SJCRH30 (cell line): ENCODE results near the gene HSF2. TPM values are rescaled to one million over a fixed set of nuclear protein-coding genes. Genes with fewer than 3 reads are reported as not detected.
"Not testable (repeated sequence)": the region's sequence is repeated elsewhere in the genome, so short reads cannot be mapped to it uniquely, and the experiment has no call there.

Experiments
- DNase-seq, 2 experiments: peaks; one replicate each; pipeline ENCODE4 v3.0.0-alpha.2; 2015 to 2020
- H3K27ac ChIP-seq: fragments of 250-450 bp; sonication (Bioruptor Pico); 2 replicates; pipeline ENCODE4 v1.5.1; 2020; ENCODE audit warnings: mild to moderate bottlenecking, moderate library complexity
- H3K27me3 ChIP-seq: fragments of 250-450 bp; sonication (Bioruptor Pico); 2 replicates; pipeline ENCODE4 v1.5.1; 2020; ENCODE audit warnings: mild to moderate bottlenecking, moderate library complexity
- H3K36me3 ChIP-seq: fragments of 250-450 bp; sonication (Bioruptor Pico); 2 replicates; pipeline ENCODE4 v1.5.1; 2020; ENCODE audit warnings: mild to moderate bottlenecking, moderate library complexity
- H3K4me1 ChIP-seq: fragments of 250-450 bp; sonication (Bioruptor Pico); 2 replicates; pipeline ENCODE4 v1.5.1; 2020; ENCODE audit warnings: mild to moderate bottlenecking, moderate library complexity
- H3K4me3 ChIP-seq: fragments of 250-450 bp; sonication (Bioruptor Pico); 2 replicates; pipeline ENCODE4 v1.5.1; 2020; ENCODE audit warnings: mild to moderate bottlenecking, moderate library complexity
- H3K9me3 ChIP-seq: fragments of 250-450 bp; sonication (Bioruptor Pico); replicated peaks from 2 replicates; pipeline ENCODE4 v1.5.1; 2020; ENCODE audit warnings: mild to moderate bottlenecking, moderate library complexity
- total RNA-seq: library from RNA; depleted of rRNA; stranded (reverse); fragments of >200 nt; shearing (Covaris generic); gene quantifications from 2 replicates; pipeline ENCODE4 v1.2.3, GENCODE V29; 2014

The HSF2 gene
- total RNA-seq, 1 experiment from 2014 or later: 49.6 TPM

GRCh38 chr6:122412001-122412400 lies 12.5 kb downstream of the HSF2 start:
- Histone ChIP-seq H3K9me3 (no peaks in the 10 kb centered on the region), H3K36me3 (peaks cover 36% of the 10 kb centered on the region), H3K4me3 (no peak overlapping the region), H3K27me3 (no peaks in the 10 kb centered on the region), H3K4me1 (no peaks in the 10 kb centered on the region), H3K27ac (no peak overlapping the region)
- DNase-seq: no peak

- Histone ChIP-seq H3K27ac (no peak overlapping the region), H3K36me3 (peaks cover 63% of the 10 kb centered on the region), H3K9me3 (no peaks in the 10 kb centered on the region), H3K4me3 (no peak overlapping the region), H3K4me1 (no peaks in the 10 kb centered on the region), H3K27me3 (no peaks in the 10 kb centered on the region)
- DNase-seq: no peak
These were observed 17.4 kb downstream of the HSF2 start for GRCh38 chr6:122416825-122417224.

DNA sequence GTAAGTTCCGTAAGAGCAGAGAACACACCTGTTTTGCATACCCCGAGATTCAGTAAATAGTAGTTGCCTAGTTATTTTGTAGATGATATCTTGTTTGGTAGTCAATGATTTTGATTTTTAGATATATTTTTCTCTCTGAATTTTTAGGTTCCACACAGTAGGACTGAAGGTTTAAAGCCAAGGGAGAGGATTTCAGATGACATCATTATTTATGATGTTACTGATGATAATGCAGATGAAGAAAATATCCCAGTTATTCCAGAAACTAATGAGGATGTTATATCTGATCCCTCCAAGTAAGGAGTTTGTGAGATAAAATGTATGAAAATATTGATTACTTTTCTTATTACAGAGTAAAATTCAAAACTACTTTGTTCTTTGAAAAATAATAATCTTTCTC lies 22.6 kb downstream of the HSF2 start:
- Histone ChIP-seq H3K4me3 (no peak overlapping the region), H3K27me3 (no peaks in the 10 kb centered on the region), H3K36me3 (peaks cover 71% of the 10 kb centered on the region), H3K27ac (no peak overlapping the region), H3K9me3 (no peaks in the 10 kb centered on the region), H3K4me1 (no peaks in the 10 kb centered on the region)
- no peak for DNase-seq

DNA sequence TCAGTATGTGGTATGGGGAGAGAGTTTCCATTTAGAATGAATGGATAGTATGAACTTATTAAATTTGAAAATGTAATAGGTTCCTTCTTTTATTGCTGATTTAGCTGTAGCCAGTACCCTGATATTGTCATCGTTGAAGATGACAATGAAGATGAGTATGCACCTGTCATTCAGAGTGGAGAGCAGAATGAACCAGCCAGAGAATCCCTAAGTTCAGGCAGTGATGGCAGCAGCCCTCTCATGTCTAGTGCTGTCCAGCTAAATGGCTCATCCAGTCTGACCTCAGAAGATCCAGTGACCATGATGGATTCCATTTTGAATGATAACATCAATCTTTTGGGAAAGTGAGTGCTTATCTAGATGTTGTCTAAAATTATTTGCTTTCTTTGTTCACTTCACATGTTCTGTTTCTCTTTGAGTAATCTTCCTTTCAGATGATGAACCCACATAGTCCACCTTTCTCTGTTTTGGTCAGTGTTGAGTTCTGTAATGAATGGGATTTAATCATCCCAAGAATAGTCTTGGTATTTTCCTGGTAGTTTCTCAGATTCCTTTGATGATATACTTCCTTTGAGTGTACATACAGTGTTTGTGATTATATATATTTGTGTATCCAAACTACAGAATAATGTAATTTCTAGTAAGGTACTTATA lies 23.3 kb downstream of the HSF2 start:
- Histone ChIP-seq H3K27ac (no peak overlapping the region), H3K4me3 (no peak overlapping the region), H3K27me3 (no peaks in the 10 kb centered on the region), H3K36me3 (peaks cover 67% of the 10 kb centered on the region), H3K4me1 (no peaks in the 10 kb centered on the region), H3K9me3 (no peaks in the 10 kb centered on the region)
- DNase-seq: no peak

DNA sequence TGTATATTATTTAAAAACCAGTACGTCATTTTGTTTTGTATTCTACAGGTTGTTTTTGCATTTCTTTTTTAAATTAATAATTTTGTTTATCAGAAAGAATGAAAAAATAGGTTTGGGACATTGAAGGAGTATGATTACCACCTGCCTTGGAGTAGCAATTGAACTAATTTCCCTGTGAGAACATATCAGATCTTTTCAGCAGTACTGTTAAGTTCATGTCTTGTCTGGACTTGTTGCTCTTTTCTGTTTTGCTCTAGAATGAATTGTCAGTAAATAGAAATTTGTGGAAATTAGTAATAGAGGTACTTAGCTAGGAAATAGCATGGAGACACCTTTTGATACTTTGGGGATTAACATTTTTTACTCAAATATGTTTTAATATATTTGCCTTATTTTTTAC lies 24.3 kb downstream of the HSF2 start:
- peaks cover 69% of the 10 kb centered on the region for H3K36me3 ChIP-seq
- H3K9me3 ChIP-seq: no peaks in the 10 kb centered on the region
- H3K27me3 ChIP-seq: no peaks in the 10 kb centered on the region
- no peak overlapping the region for H3K4me3 ChIP-seq
- H3K27ac ChIP-seq: no peak overlapping the region
- no peaks in the 10 kb centered on the region for H3K4me1 ChIP-seq
- no peak for DNase-seq

GRCh38 chr6:122426597-122426996 lies 27.1 kb downstream of the HSF2 start:
- peaks cover 69% of the 10 kb centered on the region for H3K36me3 ChIP-seq
- DNase-seq: no peak
- no peak overlapping the region for H3K4me3 ChIP-seq
- H3K4me1 ChIP-seq: no peaks in the 10 kb centered on the region
- no peaks in the 10 kb centered on the region for H3K9me3 ChIP-seq
- H3K27me3 ChIP-seq: no peaks in the 10 kb centered on the region
- no peak overlapping the region for H3K27ac ChIP-seq

DNA sequence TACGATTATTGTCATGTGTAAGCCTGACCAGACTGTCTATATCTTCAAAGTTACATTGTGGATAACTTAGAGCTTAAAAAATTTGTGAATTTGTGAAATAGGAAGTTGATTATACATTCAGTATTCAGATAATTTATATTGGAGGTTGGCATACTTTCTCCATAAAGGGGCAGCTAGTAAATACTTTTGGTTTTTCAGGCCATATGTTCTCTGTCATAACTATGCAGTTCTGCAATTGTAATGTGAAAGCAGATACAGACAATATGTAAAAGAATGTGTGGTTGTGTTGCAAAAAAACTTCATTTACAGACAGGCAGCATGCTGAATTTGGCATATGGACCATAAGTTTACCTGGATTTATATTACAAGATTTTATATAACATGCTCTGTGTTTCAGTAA lies 29.3 kb downstream of the HSF2 start:
- Histone ChIP-seq H3K36me3 (peaks cover 65% of the 10 kb centered on the region), H3K4me1 (no peaks in the 10 kb centered on the region)
- DNase-seq: no peak

DNA sequence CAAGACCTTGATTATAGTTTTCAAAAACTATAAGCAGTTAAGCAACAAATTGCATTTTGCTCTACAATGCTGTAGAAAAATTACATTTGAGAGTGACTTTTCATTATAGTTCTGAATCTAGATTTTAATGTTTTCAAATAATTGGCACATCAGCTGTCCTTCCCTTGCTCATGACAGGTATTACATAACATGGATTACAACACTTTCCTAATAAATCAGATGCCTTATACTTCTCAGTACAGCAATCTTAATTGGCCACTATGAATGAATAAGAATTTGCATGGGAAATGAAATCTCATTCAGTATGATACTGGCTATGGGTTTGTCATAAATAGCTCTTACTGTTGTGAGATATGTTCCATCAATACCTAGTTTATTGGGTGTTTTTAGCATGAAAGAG lies 29.9 kb downstream of the HSF2 start:
- DNase-seq: no peak
- Histone ChIP-seq H3K4me3 (no peak overlapping the region), H3K27me3 (no peaks in the 10 kb centered on the region)

More for the DNA sequence above, 29.3 kb downstream of the HSF2 start:
- H3K4me3 ChIP-seq: no peak overlapping the region
- no peaks in the 10 kb centered on the region for H3K9me3 ChIP-seq
- no peaks in the 10 kb centered on the region for H3K27me3 ChIP-seq
- H3K27ac ChIP-seq: no peak overlapping the region

DNA sequence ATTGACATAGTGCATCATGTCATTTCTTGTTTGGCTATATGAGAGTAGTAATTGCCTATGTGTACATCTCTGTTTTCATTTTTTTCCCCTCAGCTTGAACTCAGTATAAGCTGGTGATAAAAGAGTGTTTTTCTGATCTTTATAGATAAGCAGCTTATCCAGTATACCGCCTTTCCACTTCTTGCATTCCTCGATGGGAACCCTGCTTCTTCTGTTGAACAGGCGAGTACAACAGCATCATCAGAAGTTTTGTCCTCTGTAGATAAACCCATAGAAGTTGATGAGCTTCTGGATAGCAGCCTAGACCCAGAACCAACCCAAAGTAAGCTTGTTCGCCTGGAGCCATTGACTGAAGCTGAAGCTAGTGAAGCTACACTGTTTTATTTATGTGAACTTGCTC lies 32.3 kb downstream of the HSF2 start:
- H3K36me3 ChIP-seq: peaks cover 58% of the 10 kb centered on the region
- H3K27me3 ChIP-seq: no peaks in the 10 kb centered on the region
- no peak overlapping the region for H3K4me3 ChIP-seq
- H3K9me3 ChIP-seq: no peaks in the 10 kb centered on the region
- no peak for DNase-seq
- no peak overlapping the region for H3K27ac ChIP-seq
- no peaks in the 10 kb centered on the region for H3K4me1 ChIP-seq

More for the DNA sequence above, 29.9 kb downstream of the HSF2 start:
- no peak overlapping the region for H3K27ac ChIP-seq
- H3K36me3 ChIP-seq: peaks cover 65% of the 10 kb centered on the region
- H3K9me3 ChIP-seq: no peaks in the 10 kb centered on the region
- H3K4me1 ChIP-seq: no peaks in the 10 kb centered on the region

GRCh38 chr6:122432816-122433215 lies 33.4 kb downstream of the HSF2 start:
- no peak overlapping the region for H3K4me3 ChIP-seq
- no peaks in the 10 kb centered on the region for H3K27me3 ChIP-seq
- peaks cover 62% of the 10 kb centered on the region for H3K36me3 ChIP-seq
- H3K4me1 ChIP-seq: no peaks in the 10 kb centered on the region
- H3K9me3 ChIP-seq: no peaks in the 10 kb centered on the region
- no peak for DNase-seq
- no peak overlapping the region for H3K27ac ChIP-seq

DNA sequence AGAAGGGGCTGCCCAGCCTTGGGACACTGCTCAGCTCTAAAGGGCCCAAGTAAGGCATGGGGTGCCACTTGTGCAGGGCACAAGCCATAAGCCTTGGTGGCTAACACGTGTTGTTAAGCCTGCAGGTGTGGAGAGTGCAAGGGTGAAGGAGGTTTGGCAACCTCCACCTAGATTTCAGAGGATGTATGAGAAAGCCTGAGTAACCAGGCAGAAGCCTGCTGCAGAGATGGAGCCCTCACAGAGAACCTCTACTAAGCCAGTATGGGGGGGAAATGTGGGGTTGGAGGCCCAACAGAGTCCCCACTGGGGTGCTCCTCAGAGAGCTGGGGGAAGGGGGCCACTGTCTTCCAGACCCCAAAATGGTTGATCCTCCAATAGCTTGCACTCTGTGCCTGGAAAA lies 39.5 kb downstream of the HSF2 start:
- no peaks in the 10 kb centered on the region for H3K4me1 ChIP-seq
- peaks cover 64% of the 10 kb centered on the region for H3K36me3 ChIP-seq
- no peak overlapping the region for H3K27ac ChIP-seq
- no peaks in the 10 kb centered on the region; the same call in 1 of the 2 replicates for H3K9me3 ChIP-seq
- peak in 1 of 2 experiments; percentile 7 for DNase-seq
- no peak overlapping the region for H3K4me3 ChIP-seq
- no peaks in the 10 kb centered on the region for H3K27me3 ChIP-seq

GRCh38 chr6:122445274-122445673 lies 45.8 kb downstream of the HSF2 start:
- Histone ChIP-seq H3K27ac (no peak overlapping the region), H3K36me3 (peaks cover 48% of the 10 kb centered on the region)

GRCh38 chr6:122449069-122449468 lies 49.6 kb downstream of the HSF2 start:
- Histone ChIP-seq H3K27ac (no peak overlapping the region), H3K36me3 (peaks cover 49% of the 10 kb centered on the region), H3K9me3 (no peaks in the 10 kb centered on the region), H3K4me3 (no peak overlapping the region), H3K27me3 (no peaks in the 10 kb centered on the region), H3K4me1 (no peaks in the 10 kb centered on the region)
- DNase-seq: no peak

More at GRCh38 chr6:122445274-122445673, 45.8 kb downstream of the HSF2 start:
- DNase-seq: no peak
- H3K4me3 ChIP-seq: no peak overlapping the region
- no peaks in the 10 kb centered on the region for H3K9me3 ChIP-seq
- no peaks in the 10 kb centered on the region for H3K4me1 ChIP-seq
- no peaks in the 10 kb centered on the region for H3K27me3 ChIP-seq

DNA sequence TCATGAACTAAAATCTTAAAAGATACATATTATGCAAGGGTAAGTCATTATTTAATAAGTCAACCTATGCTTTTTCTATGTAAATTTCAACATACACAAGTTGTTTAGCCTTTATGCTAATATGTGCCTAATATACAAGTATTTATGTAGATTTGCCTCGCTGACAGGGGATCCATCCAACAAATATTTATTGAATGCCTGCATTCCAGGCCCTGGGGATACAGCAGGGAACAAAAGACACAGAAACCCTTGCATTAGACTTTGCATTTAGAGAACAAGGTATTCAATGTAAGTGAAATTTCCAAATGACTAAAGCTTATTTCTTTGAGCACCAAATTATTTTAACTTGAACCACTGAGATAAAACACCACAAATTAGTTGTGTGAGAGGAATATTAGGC lies 53.1 kb downstream of the HSF2 start:
- Histone ChIP-seq H3K27ac (no peak overlapping the region), H3K27me3 (no peaks in the 10 kb centered on the region), H3K4me1 (no peaks in the 10 kb centered on the region), H3K36me3 (peaks cover 46% of the 10 kb centered on the region), H3K4me3 (no peak overlapping the region), H3K9me3 (no peaks in the 10 kb centered on the region)
- DNase-seq: no peak

DNA sequence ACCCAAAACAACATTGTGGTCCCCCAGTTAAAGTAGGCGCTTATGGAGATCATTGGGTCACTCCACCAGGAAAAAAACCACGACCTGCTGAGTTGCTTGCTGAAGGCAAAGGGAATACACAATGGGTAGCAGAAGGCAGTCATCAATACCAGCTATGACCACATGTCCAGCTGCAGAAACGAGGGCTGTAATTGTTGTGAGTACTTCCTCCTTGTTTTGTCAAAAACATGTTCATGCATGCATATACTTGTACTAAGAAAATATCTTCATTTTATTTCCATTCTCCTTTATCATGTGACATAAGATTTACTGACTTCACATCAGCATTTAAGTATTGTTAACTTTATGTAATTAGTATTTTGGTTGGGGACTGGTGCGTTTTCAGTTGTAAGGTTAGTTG lies 55.2 kb downstream of the HSF2 start:
- Histone ChIP-seq H3K27me3 (no peaks in the 10 kb centered on the region), H3K4me1 (no peaks in the 10 kb centered on the region), H3K36me3 (peaks cover 43% of the 10 kb centered on the region), H3K27ac (no peak overlapping the region), H3K9me3 (no peaks in the 10 kb centered on the region), H3K4me3 (no peak overlapping the region)
- DNase-seq: no peak

DNA sequence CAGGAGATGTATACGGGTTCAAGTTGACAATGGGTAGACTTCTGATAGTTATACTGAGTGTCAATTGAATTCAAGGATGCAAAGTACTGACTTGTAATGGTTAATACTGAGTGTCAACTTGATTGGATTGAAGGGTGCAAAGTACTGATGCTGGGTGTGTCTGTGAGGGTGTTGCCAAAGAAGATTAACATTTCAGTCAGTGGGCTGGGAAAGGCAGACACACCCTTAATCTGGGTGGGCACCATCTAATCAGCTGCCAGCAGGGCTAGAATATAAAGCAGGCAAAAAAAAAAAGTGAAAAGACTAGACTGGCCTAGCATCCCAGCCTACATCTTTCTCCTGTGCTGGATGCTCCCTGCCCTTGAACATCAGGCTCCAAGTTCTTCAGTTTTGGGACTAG lies 55.7 kb downstream of the HSF2 start:
- H3K36me3 ChIP-seq: peaks cover 43% of the 10 kb centered on the region
- not testable (repeated sequence) for H3K27me3 ChIP-seq, H3K9me3 ChIP-seq, H3K4me3 ChIP-seq, H3K4me1 ChIP-seq, H3K27ac ChIP-seq, DNase-seq
